NCI-H1694 (cell line): ENCODE results near the gene DEF6.
"Not testable (repeated sequence)": the region's sequence is repeated elsewhere in the genome, so short reads cannot be mapped to it uniquely, and the experiment has no call there.

Experiments used
- DNase-seq: peaks from one replicate; lab custom pipeline; 2025; lab: John Stamatoyannopoulos, UW

The DEF6 gene

GRCh38 chr6:35311390-35312075 is 13.9 kb downstream of the DEF6 start:
- no peak for DNase-seq

- DNase-seq: no peak
Measured at GRCh38 chr6:35312076-35312800, 14.6 kb downstream of the DEF6 start.

DNA sequence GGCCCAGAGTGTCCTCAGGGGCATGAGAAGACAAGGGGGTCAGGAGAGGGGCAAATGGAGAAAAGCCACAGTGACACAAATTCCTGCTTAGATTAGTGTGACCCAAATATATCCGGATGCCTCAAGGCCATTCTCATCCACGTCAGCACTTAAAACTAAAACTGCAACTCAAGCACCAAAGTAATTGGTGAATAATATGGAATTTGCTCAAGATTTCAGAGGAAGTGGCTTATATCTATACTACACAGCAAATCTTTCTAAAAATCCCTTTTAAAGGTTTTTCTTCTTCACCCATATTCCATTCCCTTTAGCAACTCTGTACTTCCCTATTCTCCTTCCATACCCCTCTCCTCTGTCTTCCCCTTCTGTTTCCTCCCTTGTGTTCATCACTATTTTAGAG is 15.2 kb downstream of the DEF6 start:
- no peak for DNase-seq

- no peak for DNase-seq
Measured at GRCh38 chr6:35317483-35318195, 20.0 kb downstream of the DEF6 start.

- DNase-seq: peak; percentile 56
Measured at GRCh38 chr6:35318196-35319171, 20.9 kb downstream of the DEF6 start.

- no peak for DNase-seq
Measured at GRCh38 chr6:35319346-35320030, 21.9 kb downstream of the DEF6 start.

- no peak for DNase-seq
Measured at GRCh38 chr6:35320031-35320410, 22.4 kb downstream of the DEF6 start.

DNA sequence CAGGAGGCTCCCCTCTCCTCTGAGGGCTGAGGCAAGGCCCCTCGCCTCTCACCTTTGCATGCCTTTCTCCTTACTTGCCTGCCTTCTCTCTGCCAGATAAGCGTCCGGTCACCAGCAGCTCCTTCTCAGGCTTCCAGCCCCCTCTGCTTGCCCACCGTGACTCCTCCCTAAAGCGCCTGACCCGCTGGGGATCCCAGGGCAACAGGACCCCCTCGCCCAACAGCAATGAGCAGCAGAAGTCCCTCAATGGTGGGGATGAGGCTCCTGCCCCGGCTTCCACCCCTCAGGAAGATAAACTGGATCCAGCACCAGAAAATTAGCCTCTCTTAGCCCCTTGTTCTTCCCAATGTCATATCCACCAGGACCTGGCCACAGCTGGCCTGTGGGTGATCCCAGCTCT is 23.5 kb downstream of the DEF6 start:
- DNase-seq: no peak

DNA sequence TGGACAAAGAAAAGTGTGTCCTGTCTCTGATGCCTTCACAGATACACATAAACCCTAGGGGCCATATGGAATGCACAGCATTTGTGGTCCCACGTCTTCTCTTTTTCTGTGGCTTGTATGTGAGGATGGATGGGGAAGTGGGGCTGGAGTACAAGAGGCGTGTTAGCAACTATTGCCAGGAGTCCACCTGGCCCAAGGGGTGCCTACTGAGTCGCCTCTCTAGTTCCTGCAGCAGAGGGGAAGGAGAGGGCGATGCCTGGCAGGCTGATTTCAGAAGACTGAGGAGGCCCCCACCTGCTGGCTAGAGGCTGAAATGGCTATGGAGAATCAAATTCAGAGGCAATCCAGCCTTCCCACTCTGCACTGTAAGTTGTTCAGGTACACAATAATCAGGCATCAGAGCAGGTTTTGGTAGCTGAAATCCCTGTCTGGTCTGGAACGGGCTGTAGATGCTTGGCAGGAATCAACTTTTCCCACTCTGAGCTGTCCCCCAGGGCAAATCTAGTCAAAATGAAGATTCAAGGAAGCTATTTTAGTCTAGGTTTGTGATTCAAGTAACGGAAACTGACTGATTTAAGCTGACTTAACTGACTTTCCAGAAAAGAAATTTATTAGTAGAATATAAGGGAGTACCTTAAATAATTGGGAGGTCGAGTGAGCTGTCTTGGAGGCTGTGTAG is 29.9 kb downstream of the DEF6 start:
- DNase-seq: peak; percentile 41

- DNase-seq: no peak
Measured at GRCh38 chr6:35328108-35328723, 30.6 kb downstream of the DEF6 start.

- DNase-seq: not testable (repeated sequence)
Measured at GRCh38 chr6:35328965-35329364, 31.3 kb downstream of the DEF6 start.

- no peak for DNase-seq
Measured at GRCh38 chr6:35330541-35331119, 33.0 kb downstream of the DEF6 start.

- peak; percentile 50 for DNase-seq
Measured at GRCh38 chr6:35332074-35332887, 34.7 kb downstream of the DEF6 start.

DNA sequence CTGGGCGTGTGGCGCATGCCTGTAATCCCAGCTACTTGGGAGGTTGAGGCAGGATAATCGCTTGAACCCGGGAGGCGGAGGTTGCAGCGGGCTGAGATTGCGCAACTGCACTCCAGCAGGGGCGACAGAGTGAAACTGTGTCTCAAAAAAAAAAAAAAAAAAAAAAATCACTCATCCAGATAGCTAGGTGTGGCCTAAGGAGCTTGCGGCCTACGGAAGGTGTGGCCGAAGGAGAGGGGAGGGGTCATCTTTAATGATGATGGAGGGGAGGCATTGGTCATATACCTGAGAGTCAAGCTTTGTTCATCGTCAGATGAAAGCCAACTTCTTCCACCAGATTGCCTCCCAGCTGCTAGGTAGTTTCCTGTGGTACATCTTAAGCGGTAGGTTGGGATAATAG is 43.9 kb downstream of the DEF6 start:
- no peak for DNase-seq

DNA sequence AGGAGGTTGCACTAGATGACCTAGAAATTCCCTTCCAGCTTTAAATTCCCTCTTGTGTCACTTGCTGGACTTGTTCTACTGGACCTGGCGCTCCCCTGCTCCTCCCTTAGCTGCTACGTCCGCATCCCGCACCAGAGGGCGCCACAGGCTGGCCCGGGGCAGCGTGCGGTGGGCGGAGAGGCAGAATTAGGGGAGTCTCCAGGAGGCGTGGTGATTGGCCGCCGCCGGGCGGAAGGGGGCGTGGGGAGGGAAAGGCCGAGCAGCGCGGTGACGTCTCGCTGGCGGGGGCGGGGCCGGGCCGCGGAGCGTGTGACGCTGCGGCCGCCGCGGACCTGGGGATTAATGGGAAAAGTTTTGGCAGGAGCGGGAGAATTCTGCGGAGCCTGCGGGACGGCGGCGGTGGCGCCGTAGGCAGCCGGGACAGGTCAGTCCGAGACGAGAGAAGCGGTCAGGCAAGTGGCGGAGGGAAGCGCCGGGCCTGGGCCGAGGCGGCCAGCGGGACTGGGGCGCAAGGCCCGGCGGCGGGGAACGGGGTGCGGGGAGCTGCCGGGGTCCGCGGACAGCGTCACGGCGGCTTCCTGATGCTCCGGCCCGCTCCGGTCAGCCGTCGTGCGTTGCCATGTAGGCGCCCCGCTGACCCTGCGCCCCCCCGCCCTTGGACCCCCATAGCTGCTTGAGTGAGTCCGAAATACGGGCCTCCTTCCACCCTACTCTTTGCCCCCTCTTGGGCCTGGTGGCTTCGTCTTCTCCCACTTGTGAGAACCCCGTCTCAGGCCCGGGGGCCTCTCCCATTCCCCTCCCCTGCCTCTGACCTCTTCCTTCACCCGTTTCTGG is 44.9 kb downstream of the DEF6 start, which contains the start of gene PPARD:
TSS of gene PPARD (plus strand) at position 301 of the 834 bp plus-strand sequence. CDS start 68,530 bp downstream, outside the sequence.
- DNase-seq: peak; percentile 63

- DNase-seq: no peak
Measured at GRCh38 chr6:35343092-35343834, 45.6 kb downstream of the DEF6 start.
